GM12878 (cell line): ENCODE measurements around the gene ALG6. TPM values are rescaled to one million over a fixed set of nuclear protein-coding genes. Genes with fewer than 3 reads are reported as not detected.

Experiments used
- BCL11A ChIP-seq: IDR thresholded peaks from 2 replicates; pipeline ENCODE4 v1.6.1; 2011; ENCODE audit warnings: low read depth, low read length
- MEF2B ChIP-seq: fragments of 450-650 bp; IDR thresholded peaks from 2 replicates; pipeline ENCODE4 v1.6.1; 2018; ENCODE audit warnings: mild to moderate bottlenecking, moderate library complexity; ENCODE audit not compliant: partially characterized antibody, poor library complexity, severe bottlenecking
- RBBP5 ChIP-seq: fragments of 200-600 bp; sonication (generic); conservative IDR thresholded peaks from 2 replicates; pipeline ENCODE4 v1.6.1; 2016
- TARDBP ChIP-seq: IDR thresholded peaks from 2 replicates; pipeline ENCODE4 v1.6.1; 2016; ENCODE audit warnings: borderline replicate concordance
- TBL1XR1 ChIP-seq: IDR thresholded peaks from 2 replicates; pipeline ENCODE4 v1.6.1; 2012; ENCODE audit warnings: low read depth, low read length, improper control_type of control experiment
- ZNF24 ChIP-seq: fragments of 450-650 bp; IDR thresholded peaks from 2 replicates; pipeline ENCODE4 v1.6.1; 2017; ENCODE audit warnings: antibody characterized with exemption, mild to moderate bottlenecking
- polyA plus RNA-seq, 11 experiments: library from polyadenylated mRNA; depleted of rRNA in 4 of 11; unstranded in 6 of 11; stranded (reverse) in 5 of 11; fragments of >200 nt; fragmentation: Nextera tagmentation in 4 of 11; fragmentation: Illumina TruSeq in 1 of 11; extraction: Ambion mirVana in 4 of 11; extraction: Trizol in 1 of 11; gene quantifications; 1 replicate in 1 of 11; 2 replicates in 10 of 11; pipeline versions ENCODE4 v1.2.1 to v1.2.3, GENCODE V29; 2011 to 2016; ENCODE audit warnings: inconsistent platforms in 2 of 11, missing spikeins in 2 of 11, low read depth in 1 of 11
- total RNA-seq, 4 experiments: library from RNA; depleted of rRNA in 3 of 4; stranded (reverse); fragments of >200 nt in 3 of 4; fragmentation: Illumina TruSeq in 1 of 4; extraction: Trizol in 1 of 4; gene quantifications; 2 replicates each; pipeline versions ENCODE4 v1.2.1 to v1.2.3, GENCODE V29; 2013 to 2021
- TF ChIP-seq, protein P1 (sequence below): fragments of 450-650 bp; IDR thresholded peaks from 2 replicates; pipeline ENCODE4 v1.6.1; 2016; ENCODE audit warnings: mild to moderate bottlenecking
- TF ChIP-seq, protein P2 (sequence below): IDR thresholded peaks from 2 replicates; pipeline ENCODE4 v1.6.1; 2011; ENCODE audit warnings: borderline replicate concordance, low read depth, mild to moderate bottlenecking, moderate library complexity, low read length; ENCODE audit not compliant: insufficient read depth, poor library complexity, severe bottlenecking
- TF ChIP-seq, protein P3 (sequence below): fragments of 450-650 bp; IDR thresholded peaks from 2 replicates; pipeline ENCODE4 v1.6.1; 2014; ENCODE audit warnings: mild to moderate bottlenecking
- TF ChIP-seq, protein P4 (sequence below): fragments of 450-650 bp; IDR thresholded peaks from 2 replicates; pipeline ENCODE4 v1.6.1; 2017; ENCODE audit warnings: antibody characterized with exemption, mild to moderate bottlenecking, moderate library complexity
- TF ChIP-seq, protein P5 (sequence below): IDR thresholded peaks from 2 replicates; pipeline ENCODE4 v1.6.1; 2011; ENCODE audit warnings: borderline replicate concordance, low read depth, mild to moderate bottlenecking, moderate library complexity, mixed read lengths, low read length; ENCODE audit not compliant: insufficient read depth; ENCODE audit errors: extremely low read length

The ALG6 gene
- total and polyA plus RNA-seq, 10 of the 15 experiments (the other 5 are each of a cell fraction or from before 2014, with no cell fraction given), result 13.8 to 28.5 (median 17.1) TPM

DNA sequence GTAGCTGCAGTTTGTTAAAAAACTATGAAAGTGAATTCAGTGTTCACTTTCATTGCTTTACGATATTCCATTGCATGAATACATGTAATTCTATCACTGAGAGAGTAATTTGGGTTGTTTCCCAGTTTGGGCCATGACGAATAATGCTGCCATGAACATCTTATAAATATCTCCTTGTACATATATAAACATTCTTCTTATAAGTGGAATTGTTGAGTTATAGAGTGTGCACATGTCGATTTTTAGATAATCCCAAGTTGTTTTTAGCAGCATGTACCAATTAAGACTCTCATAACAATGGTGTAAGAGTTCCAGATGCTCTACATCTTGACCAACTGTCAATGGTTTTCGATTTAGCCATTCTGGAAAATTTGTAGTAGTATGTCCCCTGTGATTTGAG lies 40.9 kb downstream of the ALG6 start (continued):
- TF ChIP-seq, protein P1, sequence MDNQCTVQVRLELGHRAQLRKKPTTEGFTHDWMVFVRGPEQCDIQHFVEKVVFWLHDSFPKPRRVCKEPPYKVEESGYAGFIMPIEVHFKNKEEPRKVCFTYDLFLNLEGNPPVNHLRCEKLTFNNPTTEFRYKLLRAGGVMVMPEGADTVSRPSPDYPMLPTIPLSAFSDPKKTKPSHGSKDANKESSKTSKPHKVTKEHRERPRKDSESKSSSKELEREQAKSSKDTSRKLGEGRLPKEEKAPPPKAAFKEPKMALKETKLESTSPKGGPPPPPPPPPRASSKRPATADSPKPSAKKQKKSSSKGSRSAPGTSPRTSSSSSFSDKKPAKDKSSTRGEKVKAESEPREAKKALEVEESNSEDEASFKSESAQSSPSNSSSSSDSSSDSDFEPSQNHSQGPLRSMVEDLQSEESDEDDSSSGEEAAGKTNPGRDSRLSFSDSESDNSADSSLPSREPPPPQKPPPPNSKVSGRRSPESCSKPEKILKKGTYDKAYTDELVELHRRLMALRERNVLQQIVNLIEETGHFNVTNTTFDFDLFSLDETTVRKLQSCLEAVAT, result no peak
- TF ChIP-seq, protein P2, sequence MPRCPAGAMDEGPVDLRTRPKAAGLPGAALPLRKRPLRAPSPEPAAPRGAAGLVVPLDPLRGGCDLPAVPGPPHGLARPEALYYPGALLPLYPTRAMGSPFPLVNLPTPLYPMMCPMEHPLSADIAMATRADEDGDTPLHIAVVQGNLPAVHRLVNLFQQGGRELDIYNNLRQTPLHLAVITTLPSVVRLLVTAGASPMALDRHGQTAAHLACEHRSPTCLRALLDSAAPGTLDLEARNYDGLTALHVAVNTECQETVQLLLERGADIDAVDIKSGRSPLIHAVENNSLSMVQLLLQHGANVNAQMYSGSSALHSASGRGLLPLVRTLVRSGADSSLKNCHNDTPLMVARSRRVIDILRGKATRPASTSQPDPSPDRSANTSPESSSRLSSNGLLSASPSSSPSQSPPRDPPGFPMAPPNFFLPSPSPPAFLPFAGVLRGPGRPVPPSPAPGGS, result no peak
- TF ChIP-seq, protein P3, sequence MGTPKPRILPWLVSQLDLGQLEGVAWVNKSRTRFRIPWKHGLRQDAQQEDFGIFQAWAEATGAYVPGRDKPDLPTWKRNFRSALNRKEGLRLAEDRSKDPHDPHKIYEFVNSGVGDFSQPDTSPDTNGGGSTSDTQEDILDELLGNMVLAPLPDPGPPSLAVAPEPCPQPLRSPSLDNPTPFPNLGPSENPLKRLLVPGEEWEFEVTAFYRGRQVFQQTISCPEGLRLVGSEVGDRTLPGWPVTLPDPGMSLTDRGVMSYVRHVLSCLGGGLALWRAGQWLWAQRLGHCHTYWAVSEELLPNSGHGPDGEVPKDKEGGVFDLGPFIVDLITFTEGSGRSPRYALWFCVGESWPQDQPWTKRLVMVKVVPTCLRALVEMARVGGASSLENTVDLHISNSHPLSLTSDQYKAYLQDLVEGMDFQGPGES, result no peak
- TF ChIP-seq TBL1XR1, result no peak
- TF ChIP-seq BCL11A, result no peak
- no peak for TF ChIP-seq MEF2B
- TF ChIP-seq, protein P4, sequence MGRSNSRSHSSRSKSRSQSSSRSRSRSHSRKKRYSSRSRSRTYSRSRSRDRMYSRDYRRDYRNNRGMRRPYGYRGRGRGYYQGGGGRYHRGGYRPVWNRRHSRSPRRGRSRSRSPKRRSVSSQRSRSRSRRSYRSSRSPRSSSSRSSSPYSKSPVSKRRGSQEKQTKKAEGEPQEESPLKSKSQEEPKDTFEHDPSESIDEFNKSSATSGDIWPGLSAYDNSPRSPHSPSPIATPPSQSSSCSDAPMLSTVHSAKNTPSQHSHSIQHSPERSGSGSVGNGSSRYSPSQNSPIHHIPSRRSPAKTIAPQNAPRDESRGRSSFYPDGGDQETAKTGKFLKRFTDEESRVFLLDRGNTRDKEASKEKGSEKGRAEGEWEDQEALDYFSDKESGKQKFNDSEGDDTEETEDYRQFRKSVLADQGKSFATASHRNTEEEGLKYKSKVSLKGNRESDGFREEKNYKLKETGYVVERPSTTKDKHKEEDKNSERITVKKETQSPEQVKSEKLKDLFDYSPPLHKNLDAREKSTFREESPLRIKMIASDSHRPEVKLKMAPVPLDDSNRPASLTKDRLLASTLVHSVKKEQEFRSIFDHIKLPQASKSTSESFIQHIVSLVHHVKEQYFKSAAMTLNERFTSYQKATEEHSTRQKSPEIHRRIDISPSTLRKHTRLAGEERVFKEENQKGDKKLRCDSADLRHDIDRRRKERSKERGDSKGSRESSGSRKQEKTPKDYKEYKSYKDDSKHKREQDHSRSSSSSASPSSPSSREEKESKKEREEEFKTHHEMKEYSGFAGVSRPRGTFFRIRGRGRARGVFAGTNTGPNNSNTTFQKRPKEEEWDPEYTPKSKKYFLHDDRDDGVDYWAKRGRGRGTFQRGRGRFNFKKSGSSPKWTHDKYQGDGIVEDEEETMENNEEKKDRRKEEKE, result no peak
- TF ChIP-seq RBBP5, result no peak
- TF ChIP-seq ZNF24, result no peak
- TF ChIP-seq, protein P5, sequence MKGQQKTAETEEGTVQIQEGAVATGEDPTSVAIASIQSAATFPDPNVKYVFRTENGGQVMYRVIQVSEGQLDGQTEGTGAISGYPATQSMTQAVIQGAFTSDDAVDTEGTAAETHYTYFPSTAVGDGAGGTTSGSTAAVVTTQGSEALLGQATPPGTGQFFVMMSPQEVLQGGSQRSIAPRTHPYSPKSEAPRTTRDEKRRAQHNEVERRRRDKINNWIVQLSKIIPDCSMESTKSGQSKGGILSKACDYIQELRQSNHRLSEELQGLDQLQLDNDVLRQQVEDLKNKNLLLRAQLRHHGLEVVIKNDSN, result no peak
- TF ChIP-seq TARDBP, result no peak
- TF ChIP-seq, all 136 proteins: peak for 0
